Muscle layer of colon (tissue), 2 donors: ENCODE results near the gene SREBF2.
"Not testable (repeated sequence)": the region's sequence is repeated elsewhere in the genome, so short reads cannot be mapped to it uniquely, and the experiment has no call there.

Source experiments
- H3K27ac ChIP-seq: one replicate; pipeline ENCODE4 v1.7.0; 2013; ENCODE audit warnings: low read depth, mild to moderate bottlenecking, low read length, moderate library complexity
- H3K27me3 ChIP-seq, 2 donors: one replicate each; pipeline ENCODE4 v1.7.0; 2013; ENCODE audit warnings: low read length in 2 of 2, mild to moderate bottlenecking in 2 of 2; ENCODE audit not compliant: insufficient read depth in 2 of 2, control insufficient read depth in 1 of 2
- H3K36me3 ChIP-seq: one replicate; pipeline ENCODE4 v1.7.0; 2013; ENCODE audit warnings: mild to moderate bottlenecking, low read length; ENCODE audit not compliant: insufficient read depth
- H3K4me1 ChIP-seq: one replicate; pipeline ENCODE4 v1.7.0; 2013; ENCODE audit warnings: mild to moderate bottlenecking, low read length; ENCODE audit not compliant: insufficient read depth
- H3K4me3 ChIP-seq, 2 donors: one replicate each; pipeline ENCODE4 v1.7.0; 2013; ENCODE audit warnings: low read length in 2 of 2, low read depth in 1 of 2, mild to moderate bottlenecking in 1 of 2, moderate library complexity in 1 of 2
- H3K9ac ChIP-seq: one replicate; pipeline ENCODE4 v1.7.0; 2013; ENCODE audit warnings: low read length
- H3K9me3 ChIP-seq: one replicate; pipeline ENCODE4 v1.7.0; 2013; ENCODE audit warnings: mild to moderate bottlenecking, low read length
- donor health status: abdominal sarcoma.
- donor health status: Adenocarcinoma of cecum.

SREBF2 gene

DNA sequence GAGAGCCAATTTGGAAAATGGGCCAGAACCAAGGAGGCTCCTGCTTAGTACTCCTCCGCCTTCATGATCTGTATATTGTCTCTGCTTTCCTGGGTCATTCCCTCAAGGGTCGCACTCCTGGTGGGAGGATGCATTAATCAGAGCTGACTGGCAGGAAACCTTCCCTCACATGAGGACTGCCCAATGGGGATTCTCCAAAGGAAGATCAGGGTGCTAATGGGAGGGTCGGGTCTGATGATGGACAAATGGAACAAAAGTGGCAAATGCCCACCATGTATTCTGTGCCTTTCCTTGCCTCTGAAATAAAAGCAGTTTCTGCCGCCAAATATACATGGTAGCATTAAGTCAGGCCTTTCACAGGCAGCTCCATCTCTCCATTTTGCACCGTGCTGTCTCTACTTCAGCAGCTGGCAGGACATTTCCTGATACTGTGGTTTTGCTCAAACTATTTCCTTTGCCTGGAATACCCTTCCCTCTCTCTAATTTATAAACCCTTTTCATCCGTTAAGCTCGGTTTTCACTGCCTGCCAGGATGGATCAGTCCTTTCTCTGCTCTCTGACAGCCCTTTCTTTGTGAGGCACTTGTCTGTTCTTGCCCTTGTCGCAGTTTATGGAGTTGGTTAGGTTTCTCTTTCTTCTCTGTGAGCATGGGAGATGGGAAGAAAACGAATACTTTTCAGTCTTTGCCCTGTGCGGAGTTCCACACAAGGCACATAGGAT, 13.5 kb downstream of the SREBF2 start:
- H3K27ac ChIP-seq = no peak overlapping the region
- H3K4me3 ChIP-seq = no peak overlapping the region
- H3K9ac ChIP-seq = no peak overlapping the region
- no peaks in the 10 kb centered on the region for H3K27me3 ChIP-seq
- H3K9me3 ChIP-seq = no peaks in the 10 kb centered on the region
- peaks cover 7% of the 10 kb centered on the region for H3K4me1 ChIP-seq
- no peaks in the 10 kb centered on the region for H3K36me3 ChIP-seq

GRCh38 chr22:41847300-41847699, 14.4 kb downstream of the SREBF2 start:
- Histone ChIP-seq H3K36me3 (no peaks in the 10 kb centered on the region), H3K4me1 (peaks cover 7% of the 10 kb centered on the region), H3K9ac (no peak overlapping the region), H3K27ac (no peak overlapping the region), H3K27me3 (no peaks in the 10 kb centered on the region), H3K9me3 (no peaks in the 10 kb centered on the region), H3K4me3 (no peak overlapping the region)

DNA sequence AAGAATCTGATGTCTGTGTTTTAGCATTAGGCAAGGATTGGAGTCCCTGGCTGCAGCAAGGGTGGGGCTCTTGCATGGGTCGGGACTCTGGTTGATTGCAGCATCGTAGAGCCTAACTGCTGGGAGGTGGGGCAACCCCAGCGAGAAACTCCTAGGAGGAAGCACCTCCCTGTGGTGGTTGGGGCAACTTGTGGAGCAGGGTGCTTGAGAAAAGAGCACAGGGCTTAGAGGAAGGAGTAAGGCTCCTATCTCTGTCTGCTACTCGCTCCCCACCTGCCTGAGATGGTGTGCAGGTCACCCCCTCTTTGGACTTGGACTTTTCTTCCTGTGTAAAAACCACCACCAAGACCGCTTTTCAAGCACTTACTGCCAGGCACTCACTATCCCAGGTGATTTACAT, 15.6 kb downstream of the SREBF2 start:
- Histone ChIP-seq H3K9ac (no peak overlapping the region), H3K4me1 (peaks cover 7% of the 10 kb centered on the region), H3K4me3 (no peak overlapping the region), H3K36me3 (no peaks in the 10 kb centered on the region), H3K27me3 (no peaks in the 10 kb centered on the region), H3K27ac (no peak overlapping the region), H3K9me3 (no peaks in the 10 kb centered on the region)

DNA sequence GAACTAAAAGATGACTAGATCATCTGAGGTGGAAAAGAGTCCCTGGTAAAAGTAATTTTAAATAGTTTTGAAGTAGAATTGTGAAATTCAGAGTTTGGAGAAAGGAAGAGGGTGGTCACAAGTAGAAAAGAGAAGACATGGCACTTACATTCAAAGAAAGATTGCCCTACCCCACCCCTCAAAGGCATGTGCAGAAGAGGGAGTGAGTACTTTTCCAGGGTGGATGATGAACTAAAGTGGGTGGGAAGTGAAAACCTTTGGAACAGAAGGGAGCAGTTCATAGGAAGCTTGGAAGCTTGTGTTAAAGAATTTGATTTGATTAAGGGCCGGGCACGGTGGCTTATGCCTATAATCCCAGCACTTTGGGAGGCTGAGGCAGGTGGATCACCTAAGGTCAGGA, 23.6 kb downstream of the SREBF2 start:
- no peaks in the 10 kb centered on the region for H3K9me3 ChIP-seq
- H3K9ac ChIP-seq = no peak overlapping the region
- no peak overlapping the region for H3K4me3 ChIP-seq
- peaks cover 11% of the 10 kb centered on the region for H3K4me1 ChIP-seq
- H3K27me3 ChIP-seq = no peaks in the 10 kb centered on the region
- H3K27ac ChIP-seq = no peak overlapping the region
- no peaks in the 10 kb centered on the region for H3K36me3 ChIP-seq

- no peak overlapping the region for H3K27ac ChIP-seq
- H3K27me3 ChIP-seq = no peaks in the 10 kb centered on the region
- no peaks in the 10 kb centered on the region for H3K36me3 ChIP-seq
- no peaks in the 10 kb centered on the region for H3K9me3 ChIP-seq
- peaks cover 16% of the 10 kb centered on the region for H3K4me1 ChIP-seq
- no peak overlapping the region for H3K9ac ChIP-seq
- H3K4me3 ChIP-seq = no peak overlapping the region
Observed at GRCh38 chr22:41857155-41857859, 24.4 kb downstream of the SREBF2 start.

DNA sequence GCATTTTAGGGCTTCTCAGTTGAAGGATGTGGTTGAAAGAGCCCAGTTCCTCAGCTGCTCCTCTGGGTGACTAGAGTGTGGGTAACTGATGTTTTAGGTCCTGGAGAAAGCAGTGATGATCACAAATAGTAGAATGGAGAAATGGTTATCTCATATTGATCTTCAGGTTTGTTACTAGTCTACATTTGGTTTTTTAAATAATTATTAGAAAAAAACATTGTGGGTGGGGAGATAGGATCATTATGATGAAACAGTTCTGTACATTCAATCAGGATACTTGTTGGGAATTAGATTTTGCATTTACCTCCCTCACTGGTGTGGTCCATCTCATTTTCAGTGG, 24.9 kb downstream of the SREBF2 start:
- Histone ChIP-seq H3K4me3 (no peak overlapping the region), H3K9me3 (no peaks in the 10 kb centered on the region), H3K4me1 (peaks cover 20% of the 10 kb centered on the region), H3K27me3 (no peaks in the 10 kb centered on the region), H3K36me3 (no peaks in the 10 kb centered on the region), H3K9ac (no peak overlapping the region), H3K27ac (no peak overlapping the region)

DNA sequence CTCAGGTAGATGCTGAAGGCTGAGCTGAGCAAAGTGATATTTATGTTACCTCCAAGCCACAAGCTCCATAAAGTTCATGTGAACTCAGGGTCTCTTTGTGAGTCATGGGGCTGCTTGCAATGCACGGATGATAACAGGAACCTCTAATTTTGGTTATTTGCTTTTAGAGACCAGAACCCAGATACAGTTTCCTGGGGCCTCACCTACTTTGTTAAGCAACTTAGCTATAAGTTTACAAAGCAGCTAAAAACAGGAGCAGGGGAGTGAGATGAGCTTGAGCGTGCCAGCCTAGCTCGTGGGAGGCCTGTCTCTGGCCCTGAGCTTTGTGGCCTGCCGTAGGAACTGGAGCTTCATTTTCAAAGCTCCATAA, 29.2 kb downstream of the SREBF2 start:
- no peak overlapping the region for H3K9ac ChIP-seq
- no peak overlapping the region for H3K27ac ChIP-seq
- H3K4me1 ChIP-seq = peaks cover 19% of the 10 kb centered on the region
- H3K36me3 ChIP-seq = peaks cover 5% of the 10 kb centered on the region
- no peaks in the 10 kb centered on the region for H3K9me3 ChIP-seq
- H3K27me3 ChIP-seq = no peaks in the 10 kb centered on the region
- H3K4me3 ChIP-seq = no peak overlapping the region

GRCh38 chr22:41862530-41863266, 29.8 kb downstream of the SREBF2 start:
- peak overlapping the region; percentile 12 for H3K27ac ChIP-seq
- no peaks in the 10 kb centered on the region for H3K27me3 ChIP-seq
- no peaks in the 10 kb centered on the region for H3K9me3 ChIP-seq
- H3K36me3 ChIP-seq = peaks cover 8% of the 10 kb centered on the region
- H3K9ac ChIP-seq = no peak overlapping the region
- H3K4me1 ChIP-seq = peaks cover 19% of the 10 kb centered on the region
- no peak overlapping the region for H3K4me3 ChIP-seq

- no peak overlapping the region for H3K9ac ChIP-seq
- H3K36me3 ChIP-seq = peaks cover 16% of the 10 kb centered on the region
- H3K27me3 ChIP-seq = no peaks in the 10 kb centered on the region
- H3K4me3 ChIP-seq = no peak overlapping the region
- H3K9me3 ChIP-seq = no peaks in the 10 kb centered on the region
- peaks cover 19% of the 10 kb centered on the region for H3K4me1 ChIP-seq
- peak overlapping the region; percentile 12 for H3K27ac ChIP-seq
Observed at GRCh38 chr22:41863472-41863871, 30.6 kb downstream of the SREBF2 start.

GRCh38 chr22:41868556-41868955, 35.7 kb downstream of the SREBF2 start:
- Histone ChIP-seq H3K27ac (no peak overlapping the region), H3K27me3 (no peaks in the 10 kb centered on the region), H3K9me3 (no peaks in the 10 kb centered on the region), H3K4me3 (no peak overlapping the region), H3K9ac (no peak overlapping the region), H3K36me3 (peaks cover 37% of the 10 kb centered on the region), H3K4me1 (peaks cover under 1% of the 10 kb centered on the region)

- not testable (repeated sequence) for H3K27ac ChIP-seq, H3K9me3 ChIP-seq, H3K27me3 ChIP-seq, H3K4me3 ChIP-seq, H3K9ac ChIP-seq, H3K4me1 ChIP-seq
- H3K36me3 ChIP-seq = peaks cover 48% of the 10 kb centered on the region
Observed at GRCh38 chr22:41870081-41870480, 37.2 kb downstream of the SREBF2 start.
